Effector CD4-positive, alpha-beta T cell (primary cell): Measurements from ENCODE around the gene TRIM73. TPM values are rescaled to one million over a fixed set of nuclear protein-coding genes. Genes with fewer than 3 reads are reported as not detected.
"Not testable (repeated sequence)": the region's sequence is repeated elsewhere in the genome, so short reads cannot be mapped to it uniquely, and the experiment has no call there.

Experiments used
- DNase-seq: peaks from one replicate; pipeline ENCODE4 v3.0.0-alpha.2; 2020
- total RNA-seq: gene quantifications from one replicate; lab custom pipeline; 2026; lab: John Stamatoyannopoulos, UW

Gene TRIM73
- total RNA-seq, result not detected

GRCh38 chr7:75395329-75395728, at the start of gene TRIM73:
TRIM73 (plus strand) TSS chr7:75395629; CDS start chr7:75398934, 3,305 bp downstream.
- not testable (repeated sequence) for DNase-seq

GRCh38 chr7:75358671-75359541, 36.5 kb upstream of the TRIM73 start:
- DNase-seq, result peak; percentile 23

GRCh38 chr7:75359542-75359848, 35.9 kb upstream of the TRIM73 start:
- not testable (repeated sequence) for DNase-seq

- DNase-seq, result not testable (repeated sequence)
Observed at GRCh38 chr7:75364079-75364478, 31.4 kb upstream of the TRIM73 start.

- not testable (repeated sequence) for DNase-seq
Observed at GRCh38 chr7:75366643-75367042, 28.8 kb upstream of the TRIM73 start.

- not testable (repeated sequence) for DNase-seq
Observed at GRCh38 chr7:75367313-75367712, 28.1 kb upstream of the TRIM73 start.

- not testable (repeated sequence) for DNase-seq
Observed at GRCh38 chr7:75374144-75374518, 21.3 kb upstream of the TRIM73 start.

GRCh38 chr7:75374519-75375317, 20.7 kb upstream of the TRIM73 start:
- DNase-seq, result not testable (repeated sequence)

GRCh38 chr7:75393194-75393593, 2.2 kb upstream of the TRIM73 start:
- not testable (repeated sequence) for DNase-seq

- not testable (repeated sequence) for DNase-seq
Observed at GRCh38 chr7:75397865-75398264, 2.4 kb downstream of the TRIM73 start.

- DNase-seq, result not testable (repeated sequence)
Observed at GRCh38 chr7:75398771-75399700, 3.6 kb downstream of the TRIM73 start.

- DNase-seq, result not testable (repeated sequence)
Observed at GRCh38 chr7:75400575-75400974, 5.1 kb downstream of the TRIM73 start.

GRCh38 chr7:75403455-75404443, 8.3 kb downstream of the TRIM73 start:
- DNase-seq, result not testable (repeated sequence)

- DNase-seq, result not testable (repeated sequence)
Observed at GRCh38 chr7:75404663-75405062, 9.2 kb downstream of the TRIM73 start.

- DNase-seq, result not testable (repeated sequence)
Observed at GRCh38 chr7:75409880-75410822, 14.7 kb downstream of the TRIM73 start.

- not testable (repeated sequence) for DNase-seq
Observed at GRCh38 chr7:75410823-75411173, 15.4 kb downstream of the TRIM73 start.

GRCh38 chr7:75414204-75414603, 18.8 kb downstream of the TRIM73 start:
- not testable (repeated sequence) for DNase-seq

- DNase-seq, result not testable (repeated sequence)
Observed at GRCh38 chr7:75414708-75415427, 19.4 kb downstream of the TRIM73 start.

GRCh38 chr7:75415428-75415817, 20.0 kb downstream of the TRIM73 start:
- not testable (repeated sequence) for DNase-seq
